DND-41 (cell line): ENCODE measurements around the gene NRXN3.

ENCODE experiments used
- ATAC-seq: fragments of 200-7000 bp; cut with Tn5 transposase; 3 replicates; pipeline ENCODE4 v1.9.1; 2021; ENCODE audit warnings: low read depth; ENCODE audit not compliant: insufficient read depth
- DNase-seq: peaks from one replicate; pipeline ENCODE4 v3.0.0-alpha.2; 2020
- H2AFZ ChIP-seq: 2 replicates; pipeline ENCODE4 v1.6.0; 2012; ENCODE audit warnings: low read depth, low read length
- H3K27ac ChIP-seq: 2 replicates; pipeline ENCODE4 v1.5.1; 2012; ENCODE audit warnings: low read length, inconsistent platforms
- H3K27me3 ChIP-seq: fragments of 200-600 bp; sonication (generic); 2 replicates; pipeline ENCODE4 v1.6.0; 2012; ENCODE audit warnings: low read length, mild to moderate bottlenecking, inconsistent platforms; ENCODE audit not compliant: insufficient read depth, poor library complexity
- H3K36me3 ChIP-seq: 2 replicates; pipeline ENCODE4 v1.5.1; 2012; ENCODE audit warnings: low read length, inconsistent platforms; ENCODE audit not compliant: insufficient read depth
- H3K4me1 ChIP-seq: 2 replicates; pipeline ENCODE4 v1.5.1; 2012; ENCODE audit warnings: mild to moderate bottlenecking, low read length; ENCODE audit not compliant: insufficient read depth
- H3K4me2 ChIP-seq: 2 replicates; pipeline ENCODE4 v1.6.0; 2012; ENCODE audit warnings: mild to moderate bottlenecking, moderate library complexity, low read length, inconsistent platforms; ENCODE audit not compliant: insufficient read depth
- H3K4me3 ChIP-seq, 2 experiments: fragments of 200-600 bp in 1 of 2; shearing (Covaris generic) in 1 of 2; 2 replicates each; pipeline ENCODE4 v1.5.1; 2012 to 2016; ENCODE audit warnings: inconsistent platforms in 2 of 2, low read length in 2 of 2, mild to moderate bottlenecking in 2 of 2, low read depth in 1 of 2, moderate library complexity in 1 of 2
- H3K79me2 ChIP-seq: 2 replicates; pipeline ENCODE4 v1.6.0; 2012; ENCODE audit warnings: low read length, inconsistent platforms; ENCODE audit not compliant: insufficient read depth
- H3K9ac ChIP-seq: 2 replicates; pipeline ENCODE4 v1.6.0; 2012; ENCODE audit warnings: low read depth, mild to moderate bottlenecking, inconsistent platforms, low read length, moderate library complexity
- H3K9me3 ChIP-seq: 2 replicates; pipeline ENCODE4 v1.5.1; 2012; ENCODE audit warnings: low read length, moderate library complexity, mild to moderate bottlenecking, inconsistent platforms; ENCODE audit not compliant: insufficient read depth, severe bottlenecking
- H4K20me1 ChIP-seq: 2 replicates; pipeline ENCODE4 v1.6.0; 2012; ENCODE audit warnings: low read length; ENCODE audit not compliant: insufficient read depth
- EZH2 ChIP-seq: IDR thresholded peaks from 3 replicates; pipeline ENCODE4 v1.6.1; 2012; ENCODE audit warnings: borderline replicate concordance, low read depth, mild to moderate bottlenecking, moderate library complexity, low read length, inconsistent platforms; ENCODE audit not compliant: severe bottlenecking
- TF ChIP-seq, protein P1 (sequence below): IDR thresholded peaks from 2 replicates; pipeline ENCODE4 v1.5.1; 2012; ENCODE audit warnings: borderline replicate concordance, low read length, moderate library complexity, mild to moderate bottlenecking; ENCODE audit not compliant: poor library complexity, severe bottlenecking; ENCODE audit errors: extremely low read depth

NRXN3 gene

DNA sequence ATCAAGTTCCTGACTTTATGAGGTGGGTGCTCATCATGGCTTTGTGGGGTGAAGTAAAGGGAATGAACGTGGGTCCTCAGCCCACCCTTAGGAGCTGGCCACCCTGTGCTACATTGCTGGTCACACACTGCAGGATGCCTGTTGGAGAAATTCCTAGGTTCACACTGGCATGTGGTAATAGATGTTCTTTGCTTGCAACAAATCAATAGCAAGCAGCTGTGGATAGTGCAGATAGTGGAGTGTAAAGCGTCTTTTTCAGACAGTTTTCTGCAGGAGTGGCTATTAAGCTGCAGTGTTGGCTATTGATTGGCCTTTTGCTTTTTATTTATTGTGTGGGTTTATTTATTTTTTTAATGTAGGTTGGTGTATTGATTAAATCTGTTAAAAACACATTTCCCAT is 822.7 kb downstream of the NRXN3 start:
- H3K4me1 ChIP-seq = no peaks in the 10 kb centered on the region
- H3K4me3 ChIP-seq = no peak overlapping the region
- no peaks in the 10 kb centered on the region for H3K9me3 ChIP-seq
- peaks cover 8% of the 10 kb centered on the region for H3K27me3 ChIP-seq
- no peaks in the 10 kb centered on the region for H4K20me1 ChIP-seq
- DNase-seq = no peak
- H3K4me2 ChIP-seq = no peak overlapping the region
- H3K36me3 ChIP-seq = no peaks in the 10 kb centered on the region
- H3K79me2 ChIP-seq = no peaks in the 10 kb centered on the region
- no peak overlapping the region for H2AFZ ChIP-seq
- H3K27ac ChIP-seq = no peak overlapping the region
- TF ChIP-seq EZH2 = no peak
- TF ChIP-seq, protein P1, sequence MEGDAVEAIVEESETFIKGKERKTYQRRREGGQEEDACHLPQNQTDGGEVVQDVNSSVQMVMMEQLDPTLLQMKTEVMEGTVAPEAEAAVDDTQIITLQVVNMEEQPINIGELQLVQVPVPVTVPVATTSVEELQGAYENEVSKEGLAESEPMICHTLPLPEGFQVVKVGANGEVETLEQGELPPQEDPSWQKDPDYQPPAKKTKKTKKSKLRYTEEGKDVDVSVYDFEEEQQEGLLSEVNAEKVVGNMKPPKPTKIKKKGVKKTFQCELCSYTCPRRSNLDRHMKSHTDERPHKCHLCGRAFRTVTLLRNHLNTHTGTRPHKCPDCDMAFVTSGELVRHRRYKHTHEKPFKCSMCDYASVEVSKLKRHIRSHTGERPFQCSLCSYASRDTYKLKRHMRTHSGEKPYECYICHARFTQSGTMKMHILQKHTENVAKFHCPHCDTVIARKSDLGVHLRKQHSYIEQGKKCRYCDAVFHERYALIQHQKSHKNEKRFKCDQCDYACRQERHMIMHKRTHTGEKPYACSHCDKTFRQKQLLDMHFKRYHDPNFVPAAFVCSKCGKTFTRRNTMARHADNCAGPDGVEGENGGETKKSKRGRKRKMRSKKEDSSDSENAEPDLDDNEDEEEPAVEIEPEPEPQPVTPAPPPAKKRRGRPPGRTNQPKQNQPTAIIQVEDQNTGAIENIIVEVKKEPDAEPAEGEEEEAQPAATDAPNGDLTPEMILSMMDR = no peak
- H3K9ac ChIP-seq = no peak overlapping the region
- ATAC-seq = no peak

GRCh38 chr14:78997811-78998210 is 827.6 kb downstream of the NRXN3 start:
- H3K4me3 ChIP-seq = no peak overlapping the region
- no peak overlapping the region for H3K4me2 ChIP-seq
- H2AFZ ChIP-seq = no peak overlapping the region
- no peak for DNase-seq
- no peak overlapping the region for H3K9ac ChIP-seq
- no peaks in the 10 kb centered on the region for H4K20me1 ChIP-seq
- TF ChIP-seq EZH2 = no peak
- TF ChIP-seq, protein P1 = no peak
- no peak overlapping the region for H3K27ac ChIP-seq
- H3K27me3 ChIP-seq = peaks cover under 1% of the 10 kb centered on the region
- no peaks in the 10 kb centered on the region for H3K36me3 ChIP-seq
- no peaks in the 10 kb centered on the region for H3K9me3 ChIP-seq
- no peaks in the 10 kb centered on the region for H3K4me1 ChIP-seq
- ATAC-seq = no peak
- H3K79me2 ChIP-seq = no peaks in the 10 kb centered on the region

- no peaks in the 10 kb centered on the region for H3K27me3 ChIP-seq
- H3K4me3 ChIP-seq = no peak overlapping the region
- H3K36me3 ChIP-seq = no peaks in the 10 kb centered on the region
- no peaks in the 10 kb centered on the region for H3K9me3 ChIP-seq
- H3K9ac ChIP-seq = no peak overlapping the region
- no peak overlapping the region for H3K27ac ChIP-seq
- ATAC-seq (no peak), DNase-seq (no peak)
- H2AFZ ChIP-seq = no peak overlapping the region
- H3K79me2 ChIP-seq = no peaks in the 10 kb centered on the region
- no peaks in the 10 kb centered on the region for H3K4me1 ChIP-seq
- H3K4me2 ChIP-seq = no peak overlapping the region
- no peaks in the 10 kb centered on the region for H4K20me1 ChIP-seq
- TF ChIP-seq, protein P1 = no peak
- no peak for TF ChIP-seq EZH2
Measured at GRCh38 chr14:79009286-79009685, 839.1 kb downstream of the NRXN3 start.
